AG09309 (cell line): ENCODE measurements around the gene SUPT16H.

Experiments used
- DNase-seq: peaks from one replicate; pipeline ENCODE4 v3.0.0-alpha.2; 2010; ENCODE audit warnings: low read depth
- H3K4me3 ChIP-seq: 2 replicates; pipeline ENCODE4 v1.5.1; 2011; ENCODE audit warnings: mild to moderate bottlenecking, low read depth, low read length, moderate library complexity; ENCODE audit not compliant: control insufficient read depth
- CTCF ChIP-seq: IDR thresholded peaks from 2 replicates; pipeline ENCODE4 v1.5.1; 2011; ENCODE audit warnings: mild to moderate bottlenecking, low read depth, low read length, inconsistent platforms; ENCODE audit not compliant: insufficient read depth, control insufficient read depth; ENCODE audit errors: missing control alignments

SUPT16H gene

GRCh38 chr14:21414137-21414631 is 30.4 kb upstream of the SUPT16H start:
- no peak for DNase-seq
- H3K4me3 ChIP-seq = no peak overlapping the region

GRCh38 chr14:21408147-21408546 is 24.3 kb upstream of the SUPT16H start:
- DNase-seq = no peak
- H3K4me3 ChIP-seq = no peak overlapping the region
- TF ChIP-seq CTCF = no peak

More at GRCh38 chr14:21414137-21414631, 30.4 kb upstream of the SUPT16H start:
- no peak for TF ChIP-seq CTCF

GRCh38 chr14:21406213-21406612 is 22.4 kb upstream of the SUPT16H start:
- no peak overlapping the region for H3K4me3 ChIP-seq
- TF ChIP-seq CTCF = no peak
- DNase-seq = no peak

- no peak for TF ChIP-seq CTCF
- H3K4me3 ChIP-seq = no peak overlapping the region
- no peak for DNase-seq
These were observed 21.3 kb upstream of the SUPT16H start for GRCh38 chr14:21405097-21405496.

- no peak overlapping the region for H3K4me3 ChIP-seq
- no peak for TF ChIP-seq CTCF
- DNase-seq = no peak
These were observed 15.6 kb upstream of the SUPT16H start for GRCh38 chr14:21399311-21399870.

GRCh38 chr14:21398901-21399300 is 15.1 kb upstream of the SUPT16H start:
- DNase-seq = no peak
- no peak overlapping the region for H3K4me3 ChIP-seq
- no peak for TF ChIP-seq CTCF

GRCh38 chr14:21395450-21395849 is 11.6 kb upstream of the SUPT16H start:
- no peak for DNase-seq
- no peak overlapping the region for H3K4me3 ChIP-seq
- no peak for TF ChIP-seq CTCF
